IgD-negative memory B cell (primary cell): ENCODE measurements around the gene DLGAP4. TPM values are rescaled to one million over a fixed set of nuclear protein-coding genes. Genes with fewer than 3 reads are reported as not detected.

Experiments used
- H3K27ac Mint-ChIP-seq, 3 donors: one replicate each; pipeline ENCODE4 v1.8.0; 2020 to 2022; ENCODE audit warnings: mild to moderate bottlenecking in 3 of 3, mixed read lengths in 3 of 3, moderate library complexity in 1 of 3
- H3K27me3 Mint-ChIP-seq: one replicate; pipeline ENCODE4 v1.8.0; 2021; ENCODE audit warnings: mixed read lengths
- H3K36me3 Mint-ChIP-seq: one replicate; pipeline ENCODE4 v1.8.0; 2020; ENCODE audit warnings: mild to moderate bottlenecking, mixed read lengths
- H3K4me1 Mint-ChIP-seq, 3 donors: one replicate each; pipeline ENCODE4 v1.8.0; 2020 to 2022; ENCODE audit warnings: mixed read lengths in 3 of 3, mild to moderate bottlenecking in 1 of 3
- H3K4me3 Mint-ChIP-seq, 4 donors: one replicate each; pipeline ENCODE4 v1.8.0; 2020 to 2022; ENCODE audit warnings: mild to moderate bottlenecking in 4 of 4, mixed read lengths in 4 of 4, moderate library complexity in 3 of 4
- H3K9me3 Mint-ChIP-seq, 3 donors: one replicate each; pipeline ENCODE4 v1.8.0; 2020 to 2021; ENCODE audit warnings: mixed read lengths in 3 of 3, mild to moderate bottlenecking in 1 of 3
- polyA plus RNA-seq: library from polyadenylated mRNA; unstranded; fragments of 300-500 nt; fragmentation: Illumina TruSeq; gene quantifications from one replicate; pipeline ENCODE4 v1.2.3, GENCODE V29; 2021

DLGAP4 gene
- polyA plus RNA-seq, 1 donor from 2014 or later: 48.2 TPM

DNA sequence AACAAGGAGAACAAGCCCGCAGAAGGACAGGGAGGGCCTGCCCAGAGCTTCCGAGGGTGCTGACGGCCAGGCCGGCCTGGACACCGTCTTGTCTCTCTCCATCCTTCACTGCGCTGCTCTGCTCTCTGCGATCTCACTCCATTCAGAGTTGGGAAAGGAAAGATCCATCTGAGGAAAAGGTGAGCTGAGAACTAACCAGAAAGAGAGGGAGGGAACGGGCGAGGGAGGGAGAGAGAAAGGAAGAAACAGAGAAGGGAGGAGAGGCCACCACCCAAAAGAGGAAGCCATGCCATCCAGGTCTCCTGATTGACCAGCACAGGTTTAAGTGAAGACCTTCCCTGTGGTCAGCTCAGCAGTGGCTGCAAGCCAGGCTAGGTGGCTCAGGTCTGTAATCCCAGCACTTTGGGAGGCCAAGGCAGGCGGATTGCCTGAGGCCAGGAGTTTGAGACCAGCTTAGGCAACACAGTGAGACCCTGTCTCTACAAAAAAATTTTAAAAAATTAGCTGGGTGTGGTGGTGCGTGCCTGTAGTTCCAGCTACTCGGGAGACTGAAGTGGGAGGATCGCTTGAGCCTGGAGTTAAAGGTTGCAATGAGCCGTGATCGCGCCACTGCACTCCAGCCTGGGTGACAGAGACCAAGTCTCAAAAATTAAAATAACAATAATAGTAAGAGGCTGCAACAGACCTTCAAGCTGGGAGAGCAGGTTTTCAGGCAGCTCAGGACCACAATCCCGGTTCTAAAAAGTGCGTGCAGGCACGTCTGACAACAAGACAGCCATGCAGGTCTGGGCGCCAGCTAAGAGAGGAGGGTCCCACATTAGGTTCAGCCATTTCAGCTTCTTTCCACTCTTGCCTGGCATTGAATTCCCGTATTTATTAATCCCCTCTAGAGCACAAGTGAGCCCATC lies 34.2 kb upstream of the DLGAP4 start:
- Mint-ChIP-seq H3K27ac (peak overlapping the region in 1 of 3 donors; percentile 57), H3K9me3 (no peaks in the 10 kb centered on the region)

GRCh38 chr20:36272547-36273220 lies 33.5 kb upstream of the DLGAP4 start:
- Mint-ChIP-seq H3K27me3 (peaks cover 9% of the 10 kb centered on the region), H3K36me3 (no peaks in the 10 kb centered on the region), H3K4me1 (no peaks in the 10 kb centered on the region), H3K4me3 (no peak overlapping the region), H3K27ac (no peak overlapping the region), H3K9me3 (no peaks in the 10 kb centered on the region)

More for the DNA sequence above, 34.2 kb upstream of the DLGAP4 start:
- peaks cover 9% of the 10 kb centered on the region for H3K27me3 Mint-ChIP-seq
- no peaks in the 10 kb centered on the region for H3K36me3 Mint-ChIP-seq
- no peak overlapping the region for H3K4me3 Mint-ChIP-seq
- no peaks in the 10 kb centered on the region for H3K4me1 Mint-ChIP-seq

DNA sequence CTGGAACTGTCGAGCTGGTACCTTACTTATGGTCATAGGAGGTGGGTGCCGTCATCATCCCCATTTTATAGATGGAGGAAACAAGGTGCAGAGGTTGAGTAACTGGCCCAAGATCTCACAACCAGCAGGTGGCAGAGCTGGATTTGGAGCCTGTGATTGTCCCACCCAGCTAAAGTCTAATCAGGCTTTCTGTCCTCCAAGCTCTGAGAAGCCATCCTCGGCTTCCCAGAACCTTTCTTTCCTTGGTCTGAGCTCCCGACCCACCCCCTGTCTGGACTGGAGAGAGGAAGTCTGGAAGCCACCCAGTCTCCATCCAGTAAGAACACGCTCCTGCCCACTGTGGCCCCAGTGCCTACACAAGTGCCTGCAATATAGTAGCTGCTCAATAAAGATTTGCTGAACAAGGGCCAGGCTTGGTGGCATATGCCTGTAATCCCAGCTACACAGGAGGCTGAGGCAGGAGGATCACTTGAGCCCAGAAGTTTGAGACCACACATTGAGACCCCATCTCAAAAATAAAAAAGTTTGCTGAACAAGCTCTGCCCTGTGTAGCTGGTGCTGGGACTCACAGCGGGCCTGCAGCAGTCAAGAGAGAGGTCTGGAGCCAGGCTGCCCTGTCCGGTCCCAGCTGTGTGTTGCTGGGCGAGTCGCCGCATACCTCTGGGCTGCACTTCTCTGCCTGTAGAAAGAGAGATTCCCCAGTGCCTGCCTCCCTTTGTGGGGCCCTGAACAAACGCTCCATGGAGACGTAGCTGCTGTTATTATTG lies 32.5 kb upstream of the DLGAP4 start:
- peaks cover 9% of the 10 kb centered on the region for H3K27me3 Mint-ChIP-seq
- H3K36me3 Mint-ChIP-seq: no peaks in the 10 kb centered on the region
- no peak overlapping the region for H3K27ac Mint-ChIP-seq
- H3K4me1 Mint-ChIP-seq: no peaks in the 10 kb centered on the region
- H3K9me3 Mint-ChIP-seq: no peaks in the 10 kb centered on the region
- peak overlapping the region in 1 of 4 donors; percentile 61 for H3K4me3 Mint-ChIP-seq

GRCh38 chr20:36274181-36274841 lies 31.8 kb upstream of the DLGAP4 start:
- H3K9me3 Mint-ChIP-seq: no peaks in the 10 kb centered on the region
- no peaks in the 10 kb centered on the region for H3K36me3 Mint-ChIP-seq
- no peak overlapping the region for H3K27ac Mint-ChIP-seq
- no peaks in the 10 kb centered on the region for H3K4me1 Mint-ChIP-seq
- peaks cover 11% of the 10 kb centered on the region for H3K27me3 Mint-ChIP-seq
- H3K4me3 Mint-ChIP-seq: no peak overlapping the region

- peaks cover 12% of the 10 kb centered on the region for H3K27me3 Mint-ChIP-seq
These were observed 31.1 kb upstream of the DLGAP4 start for GRCh38 chr20:36275011-36275410.

DNA sequence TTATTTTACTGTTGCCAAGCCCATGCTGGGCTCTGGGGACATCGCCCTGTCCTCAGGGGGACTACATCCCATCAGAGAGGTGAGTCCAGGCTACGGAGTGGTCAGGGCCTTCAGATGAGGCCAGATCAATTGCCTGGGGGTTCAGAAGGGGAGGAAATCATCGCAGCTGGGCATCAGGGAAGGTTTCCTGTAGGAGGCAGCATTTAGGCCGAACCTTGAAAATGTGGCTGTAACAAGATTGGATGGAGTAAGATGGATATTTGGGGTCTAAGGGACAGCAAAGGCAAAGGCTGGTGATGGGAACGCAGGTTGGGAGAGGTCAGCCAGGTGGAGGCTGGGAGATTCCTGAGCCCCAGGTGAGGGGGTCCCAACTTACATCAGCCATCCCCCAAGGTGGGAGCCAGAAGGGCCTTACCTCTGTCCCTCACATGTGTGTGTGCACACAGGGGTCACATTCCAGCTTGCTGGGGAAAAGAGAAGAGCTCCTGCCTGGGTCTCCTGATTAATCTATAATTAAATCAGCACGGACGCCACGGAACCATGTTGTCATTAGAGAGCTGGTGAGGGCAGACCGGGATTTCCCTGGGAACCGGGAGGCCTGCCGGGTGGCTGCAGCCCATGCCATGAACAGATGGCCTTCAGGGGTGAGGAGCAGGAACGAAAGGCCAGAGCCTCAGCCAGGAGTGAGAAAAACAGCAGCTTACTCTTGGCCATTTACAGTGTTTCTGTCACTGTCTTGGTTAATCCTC lies 30.5 kb upstream of the DLGAP4 start:
- peaks cover 15% of the 10 kb centered on the region for H3K27me3 Mint-ChIP-seq
- no peak overlapping the region for H3K27ac Mint-ChIP-seq
- no peaks in the 10 kb centered on the region for H3K36me3 Mint-ChIP-seq

More at GRCh38 chr20:36275011-36275410, 31.1 kb upstream of the DLGAP4 start:
- Mint-ChIP-seq H3K36me3 (no peaks in the 10 kb centered on the region), H3K4me1 (no peaks in the 10 kb centered on the region), H3K27ac (no peak overlapping the region), H3K4me3 (peak overlapping the region in 1 of 4 donors; percentile 49), H3K9me3 (no peaks in the 10 kb centered on the region)

DNA sequence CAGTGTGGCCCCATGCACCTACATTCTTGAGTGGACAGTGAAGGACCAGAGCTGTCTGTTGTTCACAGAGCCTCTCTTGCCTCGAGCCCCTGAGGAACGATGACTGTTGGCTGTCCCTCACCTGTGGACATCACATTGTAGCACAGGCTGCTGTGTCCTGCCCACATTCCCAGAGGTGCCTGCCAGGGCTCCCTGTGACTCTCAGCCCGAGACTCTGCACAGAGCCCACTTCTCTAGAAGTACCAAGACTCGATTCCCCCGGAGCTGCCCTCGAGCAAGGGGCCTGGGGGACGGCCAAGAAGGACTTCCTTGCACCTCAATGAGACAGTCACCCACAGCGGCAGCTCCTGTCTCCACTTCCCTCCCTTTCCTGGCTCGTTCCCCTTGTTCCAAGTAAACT lies 28.6 kb upstream of the DLGAP4 start:
- H3K4me1 Mint-ChIP-seq: no peaks in the 10 kb centered on the region
- H3K36me3 Mint-ChIP-seq: no peaks in the 10 kb centered on the region
- no peak overlapping the region for H3K4me3 Mint-ChIP-seq
- H3K27me3 Mint-ChIP-seq: peaks cover 20% of the 10 kb centered on the region
- no peak overlapping the region for H3K27ac Mint-ChIP-seq
- H3K9me3 Mint-ChIP-seq: peaks cover 0 to 2% (median 0%) of the 10 kb centered on the region in 3 donors

More for the DNA sequence above, 30.5 kb upstream of the DLGAP4 start:
- no peaks in the 10 kb centered on the region for H3K4me1 Mint-ChIP-seq
- no peaks in the 10 kb centered on the region for H3K9me3 Mint-ChIP-seq
- H3K4me3 Mint-ChIP-seq: no peak overlapping the region

DNA sequence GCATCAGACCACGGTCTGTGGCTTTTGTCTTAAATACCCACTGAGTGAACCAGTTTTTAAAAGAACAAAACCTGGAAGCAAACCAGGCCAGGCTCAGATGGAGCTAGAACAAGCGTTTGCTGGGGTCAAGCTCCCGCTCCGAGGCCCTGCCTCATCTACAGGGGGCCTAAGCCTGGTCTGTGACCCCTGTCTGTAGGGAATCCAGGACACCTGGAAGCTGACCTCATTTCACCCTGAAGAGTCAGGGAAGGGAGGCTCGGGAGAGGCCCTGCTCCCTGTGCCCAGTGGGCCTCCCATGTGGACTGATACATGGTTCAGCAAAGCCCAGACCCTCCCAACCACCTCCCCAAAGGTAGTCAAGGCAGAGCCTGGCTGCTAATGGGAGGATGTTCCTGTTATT lies 26.8 kb upstream of the DLGAP4 start:
- Mint-ChIP-seq H3K36me3 (no peaks in the 10 kb centered on the region), H3K27me3 (peaks cover 18% of the 10 kb centered on the region), H3K4me3 (no peak overlapping the region), H3K4me1 (no peaks in the 10 kb centered on the region), H3K27ac (no peak overlapping the region), H3K9me3 (peaks cover 0 to 2% (median 0%) of the 10 kb centered on the region in 3 donors)

GRCh38 chr20:36279776-36280175 lies 26.4 kb upstream of the DLGAP4 start:
- no peak overlapping the region for H3K4me3 Mint-ChIP-seq
- no peak overlapping the region for H3K27ac Mint-ChIP-seq
- peaks cover 16% of the 10 kb centered on the region for H3K27me3 Mint-ChIP-seq
- peaks cover 0 to 2% (median 0%) of the 10 kb centered on the region in 3 donors for H3K9me3 Mint-ChIP-seq
- H3K36me3 Mint-ChIP-seq: no peaks in the 10 kb centered on the region
- H3K4me1 Mint-ChIP-seq: no peaks in the 10 kb centered on the region

- Mint-ChIP-seq H3K36me3 (no peaks in the 10 kb centered on the region), H3K9me3 (peaks cover 0 to 2% (median 0%) of the 10 kb centered on the region in 3 donors), H3K27ac (no peak overlapping the region), H3K4me1 (no peaks in the 10 kb centered on the region), H3K4me3 (no peak overlapping the region), H3K27me3 (peaks cover 11% of the 10 kb centered on the region)
These were observed 24.3 kb upstream of the DLGAP4 start for GRCh38 chr20:36281785-36282380.

- no peak overlapping the region for H3K27ac Mint-ChIP-seq
- H3K36me3 Mint-ChIP-seq: no peaks in the 10 kb centered on the region
These were observed 21.4 kb upstream of the DLGAP4 start for GRCh38 chr20:36284751-36285150.

GRCh38 chr20:36285746-36286447 lies 20.2 kb upstream of the DLGAP4 start:
- H3K36me3 Mint-ChIP-seq: no peaks in the 10 kb centered on the region
- no peak overlapping the region for H3K4me3 Mint-ChIP-seq
- no peaks in the 10 kb centered on the region for H3K4me1 Mint-ChIP-seq
- peaks cover 7% of the 10 kb centered on the region for H3K27me3 Mint-ChIP-seq
- H3K9me3 Mint-ChIP-seq: peaks cover 4 to 6% (median 5%) of the 10 kb centered on the region in 3 donors
- no peak overlapping the region for H3K27ac Mint-ChIP-seq

More at GRCh38 chr20:36284751-36285150, 21.4 kb upstream of the DLGAP4 start:
- peaks cover 12% of the 10 kb centered on the region for H3K27me3 Mint-ChIP-seq
- H3K4me3 Mint-ChIP-seq: no peak overlapping the region
- peaks cover 4 to 6% (median 5%) of the 10 kb centered on the region in 3 donors for H3K9me3 Mint-ChIP-seq
- H3K4me1 Mint-ChIP-seq: no peaks in the 10 kb centered on the region

DNA sequence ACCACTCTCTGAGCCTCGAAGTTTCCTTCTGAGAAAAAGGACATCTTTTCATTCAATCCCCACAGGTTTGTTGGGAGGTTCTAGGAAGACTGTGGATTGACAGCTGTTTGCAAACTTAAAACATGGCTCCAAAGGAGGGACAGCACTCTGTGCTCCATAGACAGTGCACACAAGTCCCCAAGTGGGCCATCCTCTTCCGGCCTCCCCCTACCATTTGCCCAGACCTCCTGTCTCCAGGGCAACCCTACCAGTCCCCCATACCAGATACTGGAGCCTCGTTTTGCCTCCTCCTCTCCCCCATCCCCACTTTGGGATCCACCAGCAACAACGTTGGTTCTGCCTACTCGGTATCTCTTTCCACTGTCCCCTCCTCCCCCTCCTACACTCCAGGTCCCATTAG lies 8.5 kb upstream of the DLGAP4 start:
- H3K27ac Mint-ChIP-seq: no peak overlapping the region
- H3K9me3 Mint-ChIP-seq: no peaks in the 10 kb centered on the region
- H3K4me3 Mint-ChIP-seq: peak overlapping the region in 1 of 4 donors; percentile 8
- no peaks in the 10 kb centered on the region for H3K4me1 Mint-ChIP-seq
- peaks cover 1% of the 10 kb centered on the region for H3K36me3 Mint-ChIP-seq
- H3K27me3 Mint-ChIP-seq: peaks cover 46% of the 10 kb centered on the region
